GM18870 (cell line): ENCODE measurements around the gene DGKD.
A peak's percentile ranks its signal among the peaks of the same experiment; 100 is the strongest.
"Not testable (repeated sequence)": the region's sequence is repeated elsewhere in the genome, so short reads cannot be mapped to it uniquely, and the experiment has no call there.

ENCODE experiments used
- ATAC-seq: cut with Tn5 transposase; IDR thresholded peaks from one replicate; pipeline ENCODE4 v1.9.1; 2021; ENCODE audit warnings: moderate library complexity; ENCODE audit not compliant: unreplicated experiment

DGKD gene

DNA sequence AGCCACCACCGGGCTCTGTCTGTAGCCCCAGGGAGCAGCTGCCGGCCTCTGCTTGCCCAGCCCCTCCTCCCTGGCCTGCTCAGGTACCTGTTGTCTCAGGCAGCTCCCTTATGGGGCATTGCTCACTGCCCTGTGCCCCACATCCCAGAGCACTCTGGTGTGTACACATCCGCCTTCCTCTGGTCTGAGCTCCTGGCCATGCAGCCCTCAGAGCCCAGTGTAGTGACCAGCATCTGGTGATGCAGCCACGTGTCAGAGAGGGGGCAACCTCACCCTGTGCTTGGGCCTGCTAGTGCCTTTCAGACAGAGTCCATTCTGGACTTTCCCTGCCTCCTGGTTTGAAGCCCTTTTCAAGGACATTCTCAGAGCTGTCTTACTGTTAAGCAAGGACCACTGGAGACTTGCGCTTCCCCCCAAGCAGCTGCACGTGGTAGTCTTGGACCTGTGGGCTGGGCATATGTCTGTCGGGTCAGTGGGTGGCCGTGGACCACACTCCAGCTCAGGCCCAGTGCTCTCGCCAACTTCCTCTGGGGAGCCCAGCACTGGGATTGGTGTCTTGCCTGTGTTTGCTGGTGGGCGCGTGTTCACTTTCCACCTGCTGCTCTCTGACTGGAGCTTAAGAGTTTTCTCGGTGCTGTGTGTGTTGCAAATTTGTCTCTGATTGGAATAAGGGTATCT lies 30.7 kb downstream of the DGKD start:
- peak; percentile 9 for ATAC-seq

DNA sequence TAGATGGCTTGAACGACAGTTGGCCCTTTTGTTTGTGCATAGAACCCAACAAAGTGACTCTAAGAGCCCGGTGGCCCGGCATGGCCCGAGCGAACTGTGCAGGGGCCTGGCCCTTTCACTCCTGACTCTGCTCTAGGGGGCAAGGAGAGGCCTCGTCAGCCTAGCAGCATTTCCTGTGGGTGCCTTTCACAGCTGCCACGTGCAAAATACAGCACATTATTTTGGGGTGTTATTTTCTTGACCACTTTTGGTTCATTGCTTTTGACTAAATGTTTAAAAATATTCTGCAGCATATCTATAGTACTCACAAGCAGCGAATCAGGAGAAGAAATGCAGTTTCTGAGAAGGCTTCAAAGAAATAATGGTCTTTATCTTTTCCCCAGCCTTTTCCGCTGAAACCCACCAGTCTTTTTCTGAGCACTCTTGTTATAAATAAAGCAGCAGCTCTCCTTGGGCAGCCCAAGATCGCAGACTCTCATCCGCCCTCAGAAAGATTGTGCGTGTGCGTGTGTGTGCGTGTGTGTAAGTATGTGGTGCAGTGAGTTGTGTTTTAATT lies 31.3 kb downstream of the DGKD start:
- ATAC-seq, result peak; percentile 51

DNA sequence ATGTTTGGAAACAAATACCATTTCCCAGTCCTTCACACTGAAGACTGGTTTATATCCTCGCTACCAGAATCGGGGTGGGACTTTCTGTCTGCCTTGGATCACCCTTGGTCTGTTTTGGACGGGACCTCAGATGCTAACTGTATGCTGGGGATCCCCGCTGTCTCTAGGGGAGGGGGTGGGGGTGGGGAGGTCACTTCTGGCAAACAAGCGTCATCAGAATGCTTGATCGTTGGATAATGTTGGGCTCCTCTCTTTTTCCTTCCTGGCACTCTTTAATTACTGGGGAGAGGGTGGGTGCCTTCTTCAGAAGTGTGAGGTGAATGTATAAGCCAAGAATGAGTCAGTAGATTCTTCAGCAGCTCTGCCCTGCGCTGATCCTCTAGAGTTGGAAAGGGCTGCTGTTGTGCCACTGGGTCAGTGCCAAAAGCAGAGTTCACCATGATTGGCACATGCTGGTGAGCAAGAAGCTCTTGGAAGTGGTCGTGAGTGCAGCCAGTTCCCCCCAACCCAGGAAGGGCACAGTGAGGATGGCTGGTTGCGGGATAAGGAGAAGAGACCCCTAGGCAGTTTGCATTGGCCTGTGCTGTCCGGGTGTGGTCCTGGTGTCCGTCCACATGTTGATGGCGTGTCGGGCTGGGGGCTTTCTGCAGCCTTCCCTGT lies 32.2 kb downstream of the DGKD start:
- no peak for ATAC-seq

DNA sequence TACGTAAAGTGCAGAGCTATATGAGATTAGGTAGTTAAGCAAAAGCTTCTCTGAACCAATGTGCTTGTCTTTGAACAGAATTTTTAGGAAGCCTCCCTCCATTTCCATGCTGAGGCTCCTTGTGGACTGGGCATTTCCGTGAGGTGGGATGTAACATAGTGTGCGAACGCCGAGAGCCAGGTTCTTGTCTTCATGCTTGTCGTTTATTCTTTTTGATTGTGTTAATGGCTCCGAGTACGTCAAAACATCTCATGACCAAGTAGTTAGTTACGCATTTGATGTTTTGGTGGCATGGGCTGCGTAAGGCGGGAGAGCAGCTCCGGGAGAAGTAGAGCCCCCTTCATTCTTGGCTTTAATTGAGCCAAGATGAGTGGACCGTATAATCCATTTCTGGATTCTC lies 32.9 kb downstream of the DGKD start:
- ATAC-seq, result no peak

DNA sequence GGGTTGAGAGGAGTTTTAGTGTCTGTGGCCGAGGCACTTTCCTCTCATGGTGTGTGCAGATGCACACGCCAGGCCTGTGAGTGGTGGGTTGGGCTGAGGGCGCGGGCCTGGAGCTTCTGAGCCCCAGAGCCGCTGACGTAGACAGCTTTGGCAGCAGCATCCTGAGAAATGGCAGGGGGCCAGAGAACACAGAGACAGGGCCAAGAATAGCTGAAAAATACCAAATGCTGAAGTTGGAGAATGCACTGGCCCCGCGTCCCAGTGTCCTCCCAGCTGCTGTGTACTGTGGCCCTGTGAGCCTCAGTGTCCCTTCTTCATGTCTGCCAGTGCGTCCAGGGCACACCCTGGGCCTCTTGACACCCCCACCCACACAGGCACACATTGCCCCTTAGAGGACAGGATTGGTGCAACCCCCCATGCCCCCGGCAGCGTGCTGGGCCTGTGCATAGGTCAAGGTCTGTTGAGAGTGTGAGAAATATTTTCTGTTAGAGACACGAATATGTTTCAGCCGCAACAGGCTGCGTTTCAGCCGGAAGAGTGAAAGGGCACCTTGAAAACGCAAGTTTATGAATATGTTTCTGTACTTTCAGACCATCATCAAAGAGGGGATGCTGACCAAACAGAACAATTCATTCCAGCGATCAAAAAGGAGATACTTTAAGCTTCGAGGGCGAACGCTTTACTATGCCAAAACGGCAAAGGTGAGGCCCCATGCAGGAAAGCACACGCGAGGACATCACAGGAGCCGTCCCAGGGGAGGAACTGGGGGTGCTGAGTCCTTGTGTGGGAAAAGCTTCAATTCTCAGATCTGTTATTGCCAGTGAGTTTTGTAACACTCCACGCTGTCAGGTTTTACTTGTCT lies 33.6 kb downstream of the DGKD start:
- no peak for ATAC-seq

DNA sequence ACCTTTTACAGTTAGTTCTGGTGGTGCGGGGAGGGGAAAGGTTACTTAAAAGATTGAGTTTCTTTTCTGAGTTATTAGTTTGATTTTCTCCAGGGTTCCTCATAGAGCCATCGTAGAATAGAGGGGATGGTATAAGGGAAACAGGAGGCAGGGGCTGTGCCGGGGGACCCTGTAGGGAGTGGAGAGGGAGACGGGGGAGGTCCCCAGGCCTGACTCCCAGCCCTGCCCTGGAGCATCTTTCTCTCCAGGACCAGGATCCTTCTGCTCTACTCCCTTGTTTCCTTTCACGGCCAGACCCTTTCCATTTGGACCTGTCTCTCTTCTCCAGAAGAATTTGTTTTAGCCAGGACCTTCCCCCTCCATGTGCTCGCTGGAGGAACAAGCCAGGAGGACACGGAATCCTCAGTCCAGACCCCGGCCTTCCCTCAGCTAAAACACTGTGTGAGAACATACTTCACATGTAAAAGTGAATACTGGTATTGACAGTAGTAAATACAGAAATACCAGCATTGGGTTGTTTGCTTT lies 35.4 kb downstream of the DGKD start:
- ATAC-seq, result no peak

DNA sequence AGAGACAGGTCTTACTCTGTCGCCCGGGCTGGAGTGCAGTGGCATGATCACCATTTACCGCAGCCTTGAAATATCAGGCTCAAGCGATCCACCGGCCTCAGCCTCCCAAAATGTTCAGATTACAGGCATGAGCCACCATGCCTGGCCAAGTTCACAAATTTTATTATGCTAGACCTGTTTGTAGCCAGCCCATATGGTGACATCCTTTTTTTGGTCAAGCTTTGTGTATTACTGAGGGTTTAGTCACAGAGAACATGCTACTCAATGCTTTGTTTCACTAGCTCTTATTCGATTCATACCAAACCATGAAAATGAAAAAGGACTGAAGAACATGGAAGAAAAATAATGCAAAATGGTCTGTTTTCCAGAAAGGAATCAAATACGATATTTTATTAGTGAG lies 41.4 kb downstream of the DGKD start:
- ATAC-seq, result no peak

DNA sequence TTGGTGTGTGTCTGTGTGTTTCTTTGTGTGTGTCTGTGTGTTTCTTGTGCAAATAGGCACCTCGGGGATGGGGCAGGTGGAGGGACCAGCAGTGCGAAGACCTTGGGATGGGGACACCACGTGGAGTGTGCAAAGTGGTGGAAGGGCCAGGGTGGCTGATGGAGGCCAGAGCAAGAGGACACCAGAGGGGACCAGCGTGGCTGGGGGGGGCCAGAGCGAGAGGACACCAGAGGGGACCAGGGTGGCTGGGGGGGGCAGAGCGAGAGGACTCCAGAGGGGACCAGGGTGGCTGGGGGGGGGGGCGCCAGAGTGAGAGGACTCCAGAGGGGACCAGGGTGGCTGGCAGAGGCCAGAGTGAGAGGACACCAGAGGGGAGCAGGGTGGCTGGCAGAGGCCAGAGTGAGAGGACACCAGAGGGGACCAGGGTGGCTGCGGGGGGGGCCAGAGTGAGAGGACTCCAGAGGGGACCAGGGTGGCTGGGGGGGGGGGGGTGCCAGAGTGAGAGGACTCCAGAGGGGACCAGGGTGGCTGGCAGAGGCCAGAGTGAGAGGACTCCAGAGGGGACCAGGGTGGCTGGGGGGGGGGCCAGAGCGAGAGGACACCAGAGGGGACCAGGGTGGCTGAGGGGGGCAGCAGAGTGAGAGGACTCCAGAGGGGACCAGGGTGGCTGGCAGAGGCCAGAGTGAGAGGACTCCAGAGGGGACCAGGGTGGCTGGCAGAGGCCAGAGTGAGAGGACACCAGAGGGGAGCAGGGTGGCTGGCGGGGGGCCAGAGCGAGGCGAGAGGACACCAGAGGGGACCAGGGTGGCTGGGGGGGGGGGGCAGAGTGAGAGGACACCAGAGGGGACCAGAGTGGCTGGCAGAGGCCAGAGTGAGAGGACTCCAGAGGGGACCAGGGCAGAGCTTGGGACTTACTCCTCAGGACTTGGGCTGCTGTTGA lies 42.7 kb downstream of the DGKD start:
- ATAC-seq, result not testable (repeated sequence)

DNA sequence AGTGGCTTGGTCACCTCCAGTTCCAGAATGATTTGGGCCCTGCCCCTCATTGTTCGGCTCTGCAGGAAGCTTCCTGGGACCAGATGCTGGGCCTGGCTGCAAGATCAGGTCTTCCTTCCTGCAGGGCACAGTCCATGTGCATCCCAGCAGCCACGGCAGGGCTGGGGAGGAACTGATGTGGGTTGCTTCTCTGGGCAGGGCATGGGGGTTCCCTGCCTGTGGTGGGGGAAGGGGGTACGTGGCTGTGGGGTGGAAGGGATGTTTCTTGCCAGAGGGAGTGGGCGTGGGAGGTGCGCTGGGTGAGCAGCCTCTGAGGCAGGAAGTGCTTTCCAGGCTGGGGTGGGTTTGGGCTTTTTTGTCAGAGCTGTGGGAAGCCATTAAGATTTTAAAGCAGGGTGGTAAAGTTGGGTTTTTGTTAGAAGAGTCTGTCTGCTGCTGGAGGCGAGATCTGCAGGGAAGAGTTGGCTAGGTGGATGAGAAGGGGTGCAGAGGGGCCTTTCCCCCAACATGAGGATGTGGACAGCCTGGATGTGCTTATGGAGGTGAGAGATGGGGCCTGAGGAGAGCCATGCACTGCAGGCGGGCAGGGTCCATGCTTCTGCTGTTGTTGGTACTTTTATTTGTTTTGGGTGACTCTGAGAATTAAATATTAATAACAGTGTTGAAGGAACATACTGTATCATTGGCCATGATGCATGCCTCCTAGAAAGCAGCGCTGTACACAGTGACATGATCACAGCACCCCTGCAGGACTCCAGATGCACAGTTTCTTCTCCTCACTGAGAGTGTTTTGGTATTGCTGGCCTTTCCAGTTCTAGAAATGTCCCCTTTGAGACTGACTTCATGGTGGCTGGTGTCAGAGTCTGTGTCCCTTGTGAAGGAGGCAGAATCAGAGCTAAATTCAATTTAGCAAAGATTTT lies 45.3 kb downstream of the DGKD start:
- ATAC-seq, result no peak

DNA sequence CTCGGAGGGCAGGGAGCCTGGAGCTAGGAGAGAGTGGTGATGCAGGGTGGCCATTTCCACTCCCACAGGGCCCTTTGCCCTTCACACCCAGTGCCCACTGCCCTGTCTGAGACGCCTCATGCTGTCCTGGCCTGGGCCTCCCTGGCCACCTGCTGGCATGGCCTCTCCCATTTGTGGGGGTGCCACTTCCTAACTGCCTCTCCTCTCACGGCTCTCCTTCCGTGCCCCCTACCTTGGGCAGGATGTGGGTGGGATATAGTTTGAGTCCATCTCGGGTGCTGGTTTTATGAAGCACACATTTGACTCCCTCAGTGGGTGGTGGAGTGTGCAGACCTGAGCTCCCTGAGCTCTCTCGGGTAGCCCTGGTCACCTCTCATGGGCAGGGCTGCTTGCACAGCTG lies 46.0 kb downstream of the DGKD start:
- ATAC-seq, result no peak

DNA sequence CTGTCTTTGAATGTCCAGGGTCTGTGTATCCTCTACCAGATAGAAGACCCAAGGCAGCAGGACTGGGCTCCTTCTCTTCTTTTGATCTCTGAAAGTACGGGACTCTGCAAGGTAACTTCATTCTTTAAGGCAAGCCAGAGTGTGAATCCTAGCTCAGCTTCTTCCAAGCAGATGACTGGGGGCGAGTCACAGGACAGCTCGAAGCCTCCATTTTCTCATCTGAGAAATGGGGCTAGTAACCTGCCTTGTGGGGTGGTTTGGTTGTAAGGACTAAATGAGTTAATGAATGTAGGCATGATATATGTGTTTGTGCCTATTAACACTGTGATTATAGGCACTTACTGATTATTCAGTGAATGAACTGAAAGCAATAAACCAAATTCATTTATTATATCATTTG lies 46.7 kb downstream of the DGKD start:
- no peak for ATAC-seq

DNA sequence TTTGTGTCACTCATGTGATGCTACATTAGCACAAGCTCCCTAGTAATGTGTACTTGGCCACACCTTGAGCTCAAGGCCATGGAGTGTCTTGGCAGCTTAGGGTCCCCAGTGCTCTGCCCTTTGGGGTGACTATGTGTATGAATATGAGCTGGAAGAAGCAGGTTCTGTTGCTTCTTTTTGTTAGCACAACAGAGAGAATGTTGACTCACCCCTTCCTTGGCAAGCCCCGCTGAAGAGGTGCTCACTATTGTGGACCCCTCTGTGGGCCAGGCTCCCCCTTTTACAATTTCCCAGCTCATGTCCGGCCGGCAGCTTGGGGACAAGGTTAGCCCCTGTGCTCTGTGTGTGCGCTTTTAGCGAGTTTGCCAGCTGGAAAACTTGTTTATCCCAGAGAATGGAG lies 48.1 kb downstream of the DGKD start:
- ATAC-seq, result no peak

DNA sequence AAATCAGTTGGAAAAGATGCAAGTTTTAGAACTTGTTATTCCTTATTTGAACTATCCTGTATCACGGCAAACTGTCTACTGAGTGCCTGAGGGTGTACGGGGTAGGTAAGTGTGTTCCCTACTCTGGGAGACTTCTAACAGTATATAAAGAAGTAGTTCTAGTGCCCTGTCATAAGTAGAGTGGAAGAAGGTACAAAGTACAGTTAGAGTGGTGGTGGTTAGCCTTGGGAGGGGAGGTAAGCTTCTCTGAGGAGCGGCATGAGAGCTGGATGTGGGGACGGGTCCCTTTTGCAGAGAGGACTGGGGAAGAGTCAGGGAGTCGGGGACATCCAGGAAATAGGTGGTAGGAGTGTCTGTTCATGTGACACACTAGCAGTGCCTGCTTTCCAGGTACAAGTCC lies 48.5 kb downstream of the DGKD start:
- no peak for ATAC-seq

DNA sequence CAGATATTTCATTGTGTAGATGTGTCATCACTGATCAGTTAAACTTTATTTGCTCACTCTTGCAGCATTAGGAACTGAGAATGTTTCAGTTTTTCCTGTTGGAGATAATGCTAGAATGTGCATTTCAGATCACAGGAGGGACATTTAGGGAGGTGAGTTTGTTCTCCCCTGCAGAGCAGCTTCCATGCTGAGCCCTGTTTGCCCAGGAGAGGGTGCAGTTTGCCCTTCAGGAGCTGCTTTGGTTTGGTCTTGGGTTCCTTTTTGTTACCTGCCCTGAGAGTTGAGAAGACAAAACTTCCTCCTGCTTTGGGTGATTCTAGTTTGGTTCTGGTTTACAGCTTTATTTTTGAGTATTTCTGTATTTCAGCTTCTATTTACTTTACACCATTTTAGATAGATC lies 49.9 kb downstream of the DGKD start:
- ATAC-seq, result no peak

DNA sequence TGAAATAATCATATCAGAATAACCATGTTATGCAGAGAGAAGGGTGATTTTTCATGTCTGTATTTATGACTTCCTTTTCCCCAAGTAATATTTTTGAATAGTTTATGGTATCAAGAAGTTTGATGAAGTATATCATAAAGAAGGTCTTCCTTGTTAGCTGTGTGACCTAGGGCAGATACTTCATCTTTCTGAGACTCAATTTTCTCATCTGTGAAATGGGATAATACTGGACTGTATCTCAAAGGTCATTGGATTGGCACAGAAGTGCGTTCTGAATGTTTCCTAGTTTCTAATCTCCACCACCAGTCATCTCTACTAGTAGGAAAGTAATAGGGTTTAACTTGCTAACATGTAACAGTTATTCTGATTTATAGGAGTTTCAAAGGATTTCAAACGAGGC lies 52.6 kb downstream of the DGKD start:
- ATAC-seq, result no peak

DNA sequence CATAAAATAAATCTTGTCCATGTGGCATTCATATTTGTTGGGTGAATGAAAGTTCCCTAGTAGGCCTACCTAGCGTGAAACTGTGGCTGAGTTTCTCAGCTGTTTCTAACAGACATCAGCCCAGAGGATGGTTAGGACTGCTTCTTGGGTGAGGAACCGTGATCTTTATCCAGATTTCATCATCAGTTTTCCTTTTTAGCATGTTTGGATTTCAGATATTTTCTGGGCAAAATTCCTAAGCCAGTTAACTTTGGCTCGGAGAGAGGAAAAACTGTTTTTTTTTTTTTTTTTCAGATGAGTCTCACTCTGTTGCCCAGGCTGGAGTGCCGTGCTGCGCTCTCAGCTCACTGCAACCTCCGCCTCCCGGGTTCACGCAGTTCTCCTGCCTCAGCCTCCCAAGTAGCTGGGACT lies 53.5 kb downstream of the DGKD start:
- no peak for ATAC-seq

DNA sequence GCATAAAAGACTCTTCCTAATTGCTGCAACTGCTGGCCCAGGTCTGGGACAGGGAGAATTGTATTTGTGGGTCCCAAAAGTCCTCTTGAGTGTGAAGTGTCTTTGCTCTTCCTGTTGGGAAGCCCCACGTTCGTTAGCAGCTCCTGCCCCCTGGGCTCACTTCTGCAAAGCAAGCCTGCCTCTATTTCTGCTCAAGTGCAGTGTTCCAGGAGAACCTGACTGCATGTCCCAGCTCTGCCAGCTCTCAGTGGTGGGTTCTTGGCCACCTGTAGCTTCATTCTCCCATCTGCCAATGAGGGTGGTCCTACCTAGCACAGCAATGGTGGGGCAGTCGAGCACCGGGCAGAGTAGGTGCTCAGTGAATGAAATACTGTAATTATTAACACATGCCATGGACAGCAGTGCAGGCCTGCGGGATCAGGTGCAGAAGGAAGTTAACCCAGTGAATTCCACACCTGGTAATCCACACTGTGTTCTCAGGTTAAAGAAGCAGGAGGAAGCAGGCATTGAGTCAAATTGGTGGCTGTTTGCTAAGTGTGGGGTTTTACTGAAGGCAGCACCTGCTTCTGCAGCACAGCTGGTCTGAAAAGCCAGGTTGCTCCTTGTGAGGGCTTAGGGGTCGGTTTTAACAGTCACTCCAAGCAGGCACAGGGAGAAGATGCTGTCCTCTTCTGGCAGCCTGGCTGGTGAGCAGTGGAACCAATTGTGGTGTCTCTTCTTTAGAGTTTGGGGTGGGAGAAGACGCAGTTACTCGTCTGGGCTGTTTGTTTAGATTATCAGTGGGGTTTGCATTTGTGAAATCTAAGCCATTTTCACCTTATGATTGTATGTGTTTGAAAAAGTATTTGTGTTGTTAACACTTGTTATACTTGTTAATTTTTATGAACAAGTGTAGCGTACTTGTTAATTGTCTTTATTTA lies 54.3 kb downstream of the DGKD start:
- ATAC-seq, result no peak

DNA sequence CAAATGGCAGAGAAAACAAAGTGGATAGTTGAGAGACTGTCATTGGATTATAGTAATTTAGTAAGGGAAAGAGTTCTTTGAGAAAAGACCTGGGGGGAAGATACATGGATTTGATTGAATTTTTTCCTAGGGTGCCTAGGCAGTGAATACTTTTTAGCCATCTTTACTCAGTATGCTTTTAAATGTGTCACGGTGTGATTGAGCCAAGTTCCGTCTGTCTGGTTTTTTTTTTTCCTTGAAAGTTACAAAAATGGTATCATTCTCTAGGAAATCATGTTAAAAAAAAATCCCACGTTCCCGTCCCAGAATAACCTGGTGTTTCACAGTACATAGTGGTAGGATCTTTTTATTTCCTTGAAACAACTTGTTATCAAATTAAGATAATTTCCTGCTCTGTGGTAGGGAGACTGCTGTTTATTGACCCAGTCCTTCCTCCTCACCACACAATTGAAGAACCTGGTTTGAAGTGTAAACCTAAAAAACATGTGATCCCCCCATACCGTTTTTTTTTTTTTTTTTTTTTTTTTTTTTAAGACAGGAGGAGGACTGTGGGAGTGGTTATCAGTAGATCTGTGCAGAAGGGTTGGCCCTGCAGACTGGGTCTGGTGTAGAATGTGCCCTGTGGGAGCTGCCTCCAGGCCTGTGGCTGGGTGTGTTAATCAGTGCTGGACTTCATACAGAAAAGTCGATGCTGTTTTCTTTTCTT lies 55.1 kb downstream of the DGKD start:
- no peak for ATAC-seq
